Measurements from ENCODE around the gene DDX10.

- TF ChIP-seq TAF1 (IDR thresholded peaks at IDR 0.05; ENCODE audit: low read depth) (no peak), CTCF (IDR thresholded peaks at IDR 0.05; ENCODE audit: poor library complexity, severe bottlenecking) (no peak), MXI1 (conservative IDR thresholded peaks at IDR 0.05; ENCODE audit: poor library complexity, severe bottlenecking) (no peak), POLR2AphosphoS5 (IDR thresholded peaks at IDR 0.05) (no peak), RAD21 (conservative IDR thresholded peaks at IDR 0.05) (no peak)
Observed at GRCh38 chr11:108945341-108945740, 280.5 kb downstream of the DDX10 start.
